T1000 (cell line): ENCODE results near the gene ROCK2.
"Not testable (repeated sequence)": the region's sequence is repeated elsewhere in the genome, so short reads cannot be mapped to it uniquely, and the experiment has no call there.

Experiments used
- DNase-seq: peaks from one replicate; lab custom pipeline; 2025; ENCODE audit warnings: mixed read lengths; lab: John Stamatoyannopoulos, UW

ROCK2 gene

DNA sequence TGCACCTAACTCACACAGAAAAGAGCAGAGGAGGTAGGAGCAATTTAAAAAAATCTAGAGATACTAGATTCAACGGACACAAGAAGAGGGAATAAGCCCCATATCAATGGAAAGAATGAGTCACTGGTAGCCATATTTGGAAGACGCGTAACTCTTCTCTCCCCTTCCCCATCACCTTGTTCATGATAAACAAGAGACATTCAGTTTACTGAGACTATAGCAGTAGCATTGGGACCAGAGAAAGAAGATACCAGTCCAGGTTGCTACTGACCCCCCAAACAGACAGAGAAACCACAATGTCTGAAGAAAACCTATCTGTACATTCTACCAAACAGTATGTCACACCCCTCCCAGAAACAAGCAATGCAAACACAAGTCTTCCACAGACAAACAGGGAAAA, 108.1 kb downstream of the ROCK2 start:
- DNase-seq = no peak

DNA sequence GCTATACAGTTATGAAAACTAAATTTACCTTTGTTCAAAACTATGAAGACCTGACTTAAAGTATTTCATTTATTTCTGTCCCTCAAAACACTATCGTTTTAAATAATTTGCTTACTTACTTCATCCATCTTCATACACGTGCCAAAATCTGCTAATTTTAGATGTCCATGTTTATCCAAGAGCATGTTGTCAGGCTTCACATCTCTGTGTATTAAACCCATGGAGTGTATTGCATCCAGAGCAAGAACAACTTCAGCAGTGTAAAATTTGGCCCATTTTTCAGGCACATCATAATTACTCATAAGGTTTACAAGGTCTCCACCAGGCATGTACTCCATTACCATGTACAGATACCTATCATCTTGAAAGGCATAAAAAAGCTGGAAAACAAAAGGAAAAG, 108.9 kb downstream of the ROCK2 start:
- DNase-seq = no peak

DNA sequence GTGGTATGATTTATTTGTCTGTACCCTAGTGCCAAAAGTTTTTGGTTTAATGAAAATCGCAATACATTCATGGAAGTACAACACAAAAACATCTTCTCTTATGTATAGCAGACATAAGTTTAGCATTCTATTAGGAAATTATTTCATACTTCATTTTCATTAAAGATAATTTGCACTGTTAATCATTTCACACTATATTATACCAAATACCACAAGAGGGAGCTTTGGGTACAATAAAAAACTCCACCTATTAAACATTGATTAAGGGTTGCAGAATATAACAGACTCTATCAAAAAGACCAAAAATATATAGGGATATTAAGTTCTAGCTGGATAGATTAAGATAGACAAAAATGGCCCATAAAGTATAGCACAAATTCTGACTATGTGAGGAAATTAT, 110.1 kb downstream of the ROCK2 start:
- DNase-seq = no peak

DNA sequence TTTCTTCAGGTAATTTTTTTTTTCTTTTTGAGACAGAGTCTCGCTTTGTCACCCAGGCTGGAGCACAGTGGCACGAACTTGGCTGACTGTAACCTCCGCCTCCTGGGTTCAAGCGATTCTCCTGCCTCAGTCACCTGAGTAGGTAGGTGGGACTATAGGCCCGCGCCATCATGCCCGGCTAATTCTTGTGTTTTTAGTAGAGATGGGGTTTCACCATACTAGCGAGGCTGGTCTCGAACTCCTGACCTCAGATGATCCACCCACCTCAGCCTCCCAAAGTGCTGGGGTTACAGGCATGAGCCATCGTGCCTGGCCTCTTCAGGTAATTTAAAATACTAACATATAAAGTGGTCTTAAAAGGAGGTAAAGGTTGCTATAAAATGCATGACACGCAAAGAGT, 113.2 kb downstream of the ROCK2 start:
- DNase-seq = not testable (repeated sequence)

DNA sequence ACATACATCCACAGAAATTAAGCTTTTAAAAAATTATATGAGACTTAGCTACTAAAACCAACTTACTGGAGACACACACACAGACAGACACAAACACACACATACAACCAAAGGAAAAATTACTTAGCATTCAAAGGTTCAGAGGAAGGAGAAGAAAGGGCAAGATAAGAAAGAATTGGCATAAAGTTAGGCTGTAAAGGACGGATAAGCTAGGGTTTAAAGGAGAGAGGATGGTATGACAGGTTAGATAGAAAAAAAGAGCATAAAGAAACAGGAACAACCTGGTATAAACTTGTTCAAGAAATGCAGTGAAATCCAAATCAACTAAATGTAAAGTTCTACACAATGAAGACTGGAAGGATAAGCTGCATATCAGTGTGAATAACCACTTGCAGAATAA, 115.7 kb downstream of the ROCK2 start:
- DNase-seq = no peak

DNA sequence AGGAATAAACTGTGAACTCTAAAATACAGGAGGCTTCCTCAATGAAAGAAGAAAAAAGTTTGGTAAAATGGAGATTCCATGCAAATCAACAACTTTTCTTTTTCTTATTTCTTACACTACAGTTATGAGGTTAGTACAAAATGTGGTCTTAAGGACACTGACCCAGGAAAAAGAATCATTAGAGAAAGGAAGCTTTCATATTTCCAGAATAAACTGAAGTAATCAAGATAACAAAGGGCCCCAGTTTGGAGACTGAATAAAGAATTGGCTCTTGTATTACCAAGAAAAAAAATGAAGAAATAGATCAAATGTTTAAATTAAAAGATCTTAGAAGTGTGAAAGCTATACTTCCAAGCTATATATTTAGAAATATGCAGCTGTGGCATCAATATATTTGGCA, 116.8 kb downstream of the ROCK2 start:
- no peak for DNase-seq

DNA sequence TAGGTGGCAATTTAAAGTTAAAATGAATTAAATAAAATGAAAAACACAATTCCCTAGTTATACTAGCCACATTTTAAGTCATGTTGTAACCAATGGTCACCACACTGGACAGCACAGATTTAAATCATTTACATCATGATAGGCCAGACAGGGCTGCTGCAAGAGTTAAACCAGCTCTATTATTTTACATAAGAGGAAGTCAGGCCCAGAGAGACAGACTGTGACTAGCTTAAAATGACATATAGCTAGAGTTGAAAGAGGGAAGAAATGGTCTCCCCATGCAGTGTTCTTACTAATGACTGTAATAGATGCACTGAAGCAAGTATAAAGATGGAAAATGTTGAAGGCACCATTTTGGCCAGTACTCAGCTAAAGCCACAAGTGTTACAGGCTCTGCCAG, 119.5 kb downstream of the ROCK2 start:
- no peak for DNase-seq

DNA sequence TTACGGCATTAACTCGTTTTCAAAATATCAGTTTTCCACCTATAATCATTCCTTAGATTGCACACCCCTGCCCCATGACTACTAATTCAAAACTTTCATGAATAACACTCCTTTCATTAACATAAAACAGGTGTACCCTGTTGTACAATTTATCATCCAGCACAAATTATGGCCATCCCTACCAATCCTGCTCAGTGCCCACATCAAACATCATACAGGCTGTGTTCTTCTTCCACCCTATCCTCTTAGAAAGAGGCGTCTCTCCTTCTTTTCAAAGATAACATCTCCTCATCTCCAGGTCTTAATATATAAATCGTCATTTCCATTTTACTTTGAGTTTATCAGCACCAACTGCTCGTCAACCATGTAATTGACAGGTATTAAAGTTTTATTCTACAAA, 121.6 kb downstream of the ROCK2 start:
- no peak for DNase-seq

DNA sequence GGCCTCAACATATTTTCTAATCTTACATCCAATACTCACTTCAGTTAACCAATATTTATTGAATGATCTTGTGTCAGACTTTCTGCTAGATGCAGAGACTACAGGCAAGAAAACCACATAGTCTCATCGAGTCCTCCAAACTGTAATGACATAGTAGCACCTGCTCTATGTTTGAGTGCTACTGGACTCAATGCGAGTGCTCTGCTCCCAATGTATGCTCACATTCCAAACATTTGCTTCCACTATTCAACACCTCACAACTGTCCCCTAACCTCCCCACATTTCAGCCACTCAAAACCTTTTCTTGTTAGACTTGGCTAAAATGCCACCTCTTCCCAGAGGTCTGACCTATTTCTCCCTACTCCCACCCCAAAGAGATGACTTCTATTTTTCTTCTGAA, 124.0 kb downstream of the ROCK2 start:
- DNase-seq = no peak

DNA sequence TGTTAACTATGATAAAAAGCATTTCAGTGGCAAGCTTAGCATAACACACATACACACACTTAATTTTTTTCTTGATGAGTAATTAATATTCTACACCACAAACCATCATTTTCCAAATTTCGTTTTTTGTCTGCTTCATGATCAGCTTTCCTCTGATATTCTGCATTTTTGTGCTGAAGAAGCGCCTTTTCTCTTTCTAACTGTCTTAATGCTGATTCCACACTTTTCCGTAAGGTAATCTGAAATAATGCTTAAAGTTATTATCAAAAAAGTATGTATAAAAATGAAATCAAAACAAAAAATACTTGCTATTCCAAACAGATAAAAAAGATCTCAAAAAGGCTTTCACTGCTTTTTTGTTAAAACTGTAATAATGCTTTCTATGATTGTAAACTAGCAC, 129.0 kb downstream of the ROCK2 start:
- no peak for DNase-seq

DNA sequence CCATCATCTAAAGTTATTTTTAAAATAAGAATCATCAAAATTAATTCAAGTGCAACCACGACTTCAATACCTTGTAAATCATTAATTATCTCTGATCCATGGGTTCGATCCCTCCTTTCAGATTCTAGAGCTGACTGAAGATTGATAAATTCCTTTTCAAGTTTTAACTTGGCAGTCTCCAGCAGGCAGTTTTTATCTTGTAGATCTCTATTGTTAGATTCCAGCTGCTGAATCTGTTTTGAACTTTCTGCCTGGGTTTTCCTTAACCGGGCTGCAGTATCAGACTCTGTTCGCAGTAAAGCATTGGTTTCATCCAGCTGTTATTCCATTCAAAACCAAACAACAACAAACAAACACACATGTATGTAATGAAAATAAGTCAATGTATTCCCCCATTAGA, 129.7 kb downstream of the ROCK2 start:
- DNase-seq = no peak

DNA sequence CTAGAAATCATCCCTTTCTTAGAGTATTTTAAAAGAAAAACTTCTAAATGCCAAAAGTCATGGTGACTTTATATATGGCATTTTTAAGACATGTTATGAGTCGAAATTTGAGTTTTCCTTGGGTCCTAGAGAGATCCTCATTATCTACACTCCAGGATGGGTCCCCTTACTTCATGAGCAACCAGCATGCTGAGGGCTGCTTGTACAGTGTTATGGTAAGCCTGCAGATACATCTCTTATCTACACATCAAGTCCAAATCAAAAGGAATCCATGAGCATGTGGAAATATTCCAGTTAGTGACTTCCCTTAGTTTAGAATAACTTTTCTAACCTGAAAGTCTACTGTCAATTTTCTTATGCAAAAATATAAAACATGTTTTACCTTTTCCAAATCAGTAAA, 130.5 kb downstream of the ROCK2 start:
- no peak for DNase-seq

DNA sequence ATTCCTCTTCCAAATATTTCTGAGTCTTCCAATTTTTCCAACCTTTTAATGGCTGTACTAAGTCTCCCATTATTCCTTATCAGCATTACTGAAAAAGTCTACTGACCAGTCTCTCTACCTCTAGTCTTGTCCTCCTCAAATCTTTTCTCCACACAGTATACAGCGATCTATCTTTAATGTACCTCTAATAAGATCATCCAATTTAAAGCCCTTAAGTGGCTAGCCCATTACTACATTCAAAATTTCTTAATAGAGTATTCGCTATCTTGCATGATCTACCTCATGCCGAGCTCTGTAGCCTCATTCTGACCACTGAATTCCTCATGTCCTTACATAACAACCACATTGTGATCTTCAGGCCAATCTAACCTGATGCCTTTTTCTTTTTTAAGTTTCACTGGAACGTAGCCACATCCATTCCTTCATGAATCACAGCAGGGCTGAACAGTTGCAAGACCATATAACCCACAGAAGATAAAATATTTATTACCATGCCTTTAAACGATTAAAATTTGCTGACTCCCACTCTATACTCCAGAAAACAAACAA, 131.3 kb downstream of the ROCK2 start:
- no peak for DNase-seq

DNA sequence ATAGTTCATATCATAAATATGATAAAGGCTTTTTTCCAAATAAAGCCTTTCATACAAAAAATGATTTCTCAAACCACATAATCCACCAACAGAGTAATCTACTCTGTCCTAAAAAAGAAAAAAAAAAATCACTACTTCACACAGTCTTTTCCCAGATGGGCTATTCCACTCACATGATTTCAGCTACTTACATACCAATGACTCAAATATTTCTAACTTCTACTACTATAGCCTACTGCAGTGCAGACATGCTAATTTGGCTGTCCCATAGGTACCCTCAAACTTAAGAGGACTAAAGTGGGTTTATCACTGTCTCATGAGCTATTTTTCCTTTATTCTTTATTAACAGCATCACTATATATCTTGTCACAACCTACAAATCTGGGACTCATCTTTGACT, 131.8 kb downstream of the ROCK2 start:
- no peak for DNase-seq

DNA sequence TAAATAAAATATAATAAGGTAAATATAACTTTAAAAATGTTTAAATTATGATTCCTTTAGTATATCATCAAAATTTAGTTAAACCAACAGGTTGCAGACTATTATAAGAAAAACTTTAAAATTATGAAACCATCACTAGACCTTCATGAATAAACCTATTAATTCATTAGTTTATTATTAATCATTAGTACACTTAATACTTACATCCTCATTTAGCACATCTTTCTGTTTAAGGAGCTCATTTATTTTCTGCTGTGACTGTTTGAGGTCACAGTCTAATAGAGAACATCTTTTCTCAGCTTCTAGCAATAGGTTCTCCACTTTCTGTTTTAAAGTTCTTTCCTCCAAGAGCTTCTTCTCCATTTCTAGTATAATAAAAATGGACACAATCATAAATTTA, 136.4 kb downstream of the ROCK2 start:
- DNase-seq = no peak

DNA sequence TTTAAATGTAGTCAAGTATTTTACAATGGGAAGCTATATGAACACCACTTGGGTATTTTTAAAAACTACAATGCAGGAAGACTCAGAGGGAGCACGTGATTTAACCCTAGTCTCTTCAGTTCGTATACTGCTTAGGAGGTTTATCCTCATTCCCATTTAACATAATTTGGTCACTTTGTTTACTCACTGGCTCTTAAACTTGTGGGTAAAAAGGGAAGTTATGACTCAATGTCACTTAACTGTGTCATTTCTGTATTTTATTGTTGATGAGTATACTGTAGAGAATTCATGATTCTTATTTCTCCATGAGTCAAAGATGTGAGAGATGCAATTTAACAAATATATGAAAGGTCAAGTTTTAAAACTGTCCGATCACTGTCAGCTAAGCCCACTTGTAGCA, 141.0 kb downstream of the ROCK2 start:
- no peak for DNase-seq

DNA sequence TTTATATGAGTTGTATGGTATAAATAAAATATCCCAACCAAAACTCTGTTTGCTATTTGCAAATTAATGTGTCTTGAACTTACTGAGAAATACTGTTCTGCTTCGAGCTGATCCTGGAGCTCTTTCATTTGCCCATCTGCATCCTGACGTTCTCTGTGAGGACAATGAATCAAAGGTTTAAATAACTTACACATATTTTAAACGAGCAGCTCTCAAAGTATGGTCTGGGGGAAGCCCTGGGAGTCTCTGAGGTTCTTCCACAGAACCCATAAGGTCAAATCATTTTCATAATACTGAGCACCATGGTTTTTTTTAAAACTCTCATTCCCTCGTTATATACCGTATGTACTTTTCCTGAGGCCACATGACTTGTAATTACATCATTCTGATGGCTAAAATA, 142.5 kb downstream of the ROCK2 start:
- no peak for DNase-seq

DNA sequence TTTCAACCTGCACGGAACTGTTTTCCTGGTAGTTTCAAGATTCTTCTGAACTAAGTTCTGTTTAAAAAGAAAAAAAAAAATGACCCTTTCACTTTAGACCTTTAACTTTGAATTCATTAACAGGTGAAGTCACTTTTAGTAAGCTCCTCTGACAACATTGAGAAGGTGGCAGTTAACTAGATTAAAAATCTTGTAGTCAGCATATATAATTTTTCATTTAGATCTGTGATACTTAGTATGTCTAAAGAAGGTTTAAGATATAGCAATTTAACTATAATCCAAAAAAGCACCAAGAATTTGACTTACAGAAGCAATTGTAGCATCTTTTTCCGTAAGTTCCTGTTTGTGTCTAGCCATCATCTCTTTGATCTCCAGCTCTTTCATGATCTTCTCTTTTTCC, 143.8 kb downstream of the ROCK2 start:
- no peak for DNase-seq

DNA sequence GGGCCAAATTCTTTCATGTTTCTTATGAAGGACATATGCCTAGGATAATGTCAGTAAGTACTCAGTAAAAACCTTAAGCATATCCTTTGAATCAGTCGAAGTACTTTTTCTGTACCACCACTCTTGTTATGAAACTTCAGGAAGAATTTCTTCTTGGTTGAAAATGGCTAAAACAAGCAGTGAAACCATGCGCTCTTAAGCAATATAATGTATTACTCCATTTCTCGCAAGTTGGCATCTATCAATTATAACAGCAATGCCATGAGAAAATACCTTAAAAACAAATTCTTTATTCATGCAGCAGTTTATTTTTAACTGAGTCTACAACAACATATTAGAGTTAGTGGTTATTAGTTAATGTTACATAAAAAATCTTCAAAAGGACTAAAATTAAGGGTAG, 148.2 kb downstream of the ROCK2 start:
- DNase-seq = no peak

DNA sequence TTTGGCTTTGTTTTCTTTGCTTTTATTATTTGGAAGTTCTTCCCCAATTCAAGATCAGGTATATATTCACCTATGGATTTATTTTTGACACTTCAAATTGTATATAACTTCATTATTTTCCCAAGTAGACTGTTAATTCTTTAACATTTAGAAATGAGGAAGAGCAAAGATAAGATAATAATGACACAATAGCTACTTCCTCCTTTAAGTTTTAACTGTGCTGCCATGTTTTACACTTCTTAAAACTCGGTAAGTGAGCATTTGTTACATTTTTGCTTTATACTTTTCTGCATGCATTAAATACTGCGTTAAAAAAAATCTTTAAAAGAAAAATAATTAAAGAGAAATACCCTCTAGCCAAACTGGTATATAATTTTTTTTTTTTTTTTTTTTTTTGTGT, 156.7 kb downstream of the ROCK2 start:
- no peak for DNase-seq

DNA sequence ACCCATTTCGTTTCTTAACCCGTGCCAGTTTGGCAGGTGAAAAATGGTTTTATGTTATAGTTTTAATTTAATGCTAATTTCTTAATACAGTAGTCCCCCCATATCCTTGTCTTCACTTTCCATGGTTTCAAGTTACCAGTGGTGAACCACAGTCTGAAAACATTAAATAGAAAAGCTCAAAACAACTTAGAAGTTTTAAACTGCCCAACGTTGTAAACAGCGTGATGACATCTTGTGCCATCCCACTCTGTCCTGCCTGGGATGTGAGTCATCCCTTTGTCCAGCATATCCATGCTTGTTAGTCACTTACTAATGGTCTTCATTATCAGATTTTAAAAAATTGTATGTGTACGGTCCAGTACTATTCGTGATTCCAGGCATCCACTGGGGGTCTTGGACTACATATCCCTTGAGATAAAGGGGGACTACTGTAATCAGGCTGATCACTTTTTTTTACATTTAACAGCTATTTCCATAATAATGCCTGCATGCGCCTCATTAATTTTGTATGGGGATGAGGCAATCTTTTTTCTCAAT, 157.3 kb downstream of the ROCK2 start:
- no peak for DNase-seq

DNA sequence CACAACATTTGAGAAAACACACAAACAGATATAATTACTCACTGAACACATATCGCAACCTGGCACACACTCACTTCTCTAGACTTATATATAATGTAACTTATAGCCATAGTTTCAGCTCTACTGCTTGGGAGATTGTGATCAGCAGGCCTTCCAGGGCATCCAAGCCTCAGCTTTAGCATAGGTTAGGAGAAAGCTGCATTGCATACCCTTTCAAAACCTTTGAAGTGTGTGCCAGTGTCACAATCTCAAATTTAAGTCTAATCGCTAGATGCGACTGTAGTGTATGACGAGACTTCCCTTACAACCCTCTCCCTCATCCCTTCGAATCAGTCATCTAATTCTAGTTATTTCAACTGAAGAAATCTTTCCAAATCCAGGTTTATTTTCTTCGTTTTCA, 158.3 kb downstream of the ROCK2 start:
- no peak for DNase-seq

DNA sequence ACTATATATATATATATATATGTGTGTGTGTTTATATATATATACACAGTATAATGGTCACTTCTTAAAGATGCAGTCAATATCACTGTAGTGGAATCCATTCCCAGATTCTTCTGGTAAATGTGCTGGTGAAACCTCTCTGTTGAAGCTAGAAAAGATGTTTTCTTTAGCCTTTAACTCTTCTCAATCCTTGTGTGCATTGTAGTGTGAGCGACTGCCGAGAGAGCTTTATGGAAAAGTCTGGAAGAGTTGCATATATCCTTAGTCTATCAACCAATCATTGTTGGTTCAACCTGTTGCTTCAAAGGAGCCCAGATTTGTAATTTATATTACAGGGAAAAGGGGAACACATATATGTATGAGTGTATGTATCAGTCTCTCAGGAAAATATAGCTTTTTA, 161.5 kb downstream of the ROCK2 start:
- no peak for DNase-seq

DNA sequence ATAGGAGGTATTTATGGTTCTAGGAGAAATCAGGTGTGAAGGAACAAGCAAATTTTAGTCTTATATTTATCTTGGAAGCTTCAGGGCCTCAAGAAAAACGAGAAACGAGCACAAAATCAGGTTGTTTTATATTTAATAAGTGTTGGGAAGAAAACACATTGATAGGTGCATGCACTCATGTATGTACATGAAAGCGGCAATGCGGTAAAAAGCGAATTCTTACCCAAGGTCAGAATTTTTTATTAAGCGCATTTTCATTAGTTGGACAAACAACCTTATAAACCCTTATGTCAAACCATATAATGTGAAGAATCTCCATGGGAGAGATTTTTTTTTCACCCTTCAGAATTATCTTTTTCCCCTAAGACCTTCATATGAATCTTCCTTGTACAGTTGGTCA, 163.8 kb downstream of the ROCK2 start:
- no peak for DNase-seq

DNA sequence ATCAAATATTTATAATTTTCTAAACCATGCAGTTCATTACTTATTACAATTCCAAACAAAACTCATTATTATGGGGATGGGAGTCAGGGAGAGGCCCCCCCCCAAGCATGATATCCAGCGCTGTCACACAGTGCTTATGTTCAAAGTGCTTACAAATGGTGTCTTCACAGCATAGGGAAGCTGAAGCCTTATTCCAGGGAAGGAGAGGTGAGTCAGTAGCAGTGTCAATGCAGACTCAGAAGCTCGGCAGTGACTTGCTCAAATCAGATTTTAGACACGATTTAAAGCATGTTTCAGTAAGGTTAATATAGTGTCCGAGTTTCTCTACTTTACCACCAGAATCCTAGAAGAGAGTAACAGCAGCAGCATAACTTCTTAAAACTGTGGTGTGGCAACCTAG, 164.5 kb downstream of the ROCK2 start:
- DNase-seq = no peak
